GM23338 (cell line): ENCODE results near the gene TET2. TPM values are rescaled to one million over a fixed set of nuclear protein-coding genes. Genes with fewer than 3 reads are reported as not detected.

ENCODE experiments used
- ATAC-seq: fragments of 200-7000 bp; cut with Tn5 transposase; 3 replicates; pipeline ENCODE4 v1.9.1; 2020
- DNase-seq: peaks from one replicate; pipeline ENCODE4 v3.0.0-alpha.2; 2015; ENCODE audit warnings: low spot score
- H2AFZ ChIP-seq: fragments of 200-600 bp; sonication (generic); 2 replicates; pipeline ENCODE4 v1.8.0; 2016; ENCODE audit warnings: antibody characterized with exemption, mild to moderate bottlenecking, moderate library complexity
- H3F3A ChIP-seq: fragments of 200-600 bp; sonication (generic); replicated peaks from 2 replicates; pipeline ENCODE4 v1.8.0; 2017; ENCODE audit warnings: antibody characterized with exemption, mixed run types, low read depth
- H3K27ac ChIP-seq: fragments of 200-600 bp; sonication (generic); 2 replicates; pipeline ENCODE4 v1.6.1; 2016; ENCODE audit warnings: low read depth
- H3K27me3 ChIP-seq: fragments of 200-600 bp; sonication (generic); 2 replicates; pipeline ENCODE4 v1.8.0; 2016; ENCODE audit warnings: mild to moderate bottlenecking, mixed run types, moderate library complexity; ENCODE audit not compliant: insufficient read depth
- H3K36me3 ChIP-seq: fragments of 200-600 bp; sonication (generic); 2 replicates; pipeline ENCODE4 v1.8.0; 2016; ENCODE audit warnings: mild to moderate bottlenecking; ENCODE audit not compliant: insufficient read depth
- H3K4me1 ChIP-seq: fragments of 200-600 bp; sonication (generic); 2 replicates; pipeline ENCODE4 v1.8.0; 2016; ENCODE audit warnings: mild to moderate bottlenecking, moderate library complexity; ENCODE audit not compliant: insufficient read depth
- H3K4me2 ChIP-seq: fragments of 200-600 bp; sonication (generic); 2 replicates; pipeline ENCODE4 v1.7.1; 2017; ENCODE audit warnings: mixed run types
- H3K4me3 ChIP-seq: fragments of 200-600 bp; sonication (generic); 2 replicates; pipeline ENCODE4 v1.6.1; 2016; ENCODE audit warnings: mixed run types
- H3K79me2 ChIP-seq: fragments of 200-600 bp; sonication (generic); replicated peaks from 2 replicates; pipeline ENCODE4 v1.8.0; 2017; ENCODE audit warnings: mild to moderate bottlenecking; ENCODE audit not compliant: insufficient read depth
- H3K9me2 ChIP-seq: fragments of 200-600 bp; sonication (generic); 2 replicates; pipeline ENCODE4 v1.8.0; 2017; ENCODE audit not compliant: insufficient read depth
- H4K20me1 ChIP-seq: fragments of 200-600 bp; sonication (generic); replicated peaks from 2 replicates; pipeline ENCODE4 v1.8.0; 2017; ENCODE audit warnings: mild to moderate bottlenecking; ENCODE audit not compliant: insufficient read depth
- H3K27ac Mint-ChIP-seq: 2 replicates; pipeline ENCODE4 v1.8.0; 2020; ENCODE audit warnings: inconsistent platforms, mild to moderate bottlenecking, moderate library complexity, mixed read lengths
- H3K27me3 Mint-ChIP-seq: 3 replicates; pipeline ENCODE4 v1.8.0; 2022; ENCODE audit warnings: low read depth, mild to moderate bottlenecking, moderate library complexity, mixed read lengths, inconsistent platforms; ENCODE audit not compliant: insufficient read depth, poor library complexity
- H3K36me3 Mint-ChIP-seq: 3 replicates; pipeline ENCODE4 v1.8.0; 2021; ENCODE audit warnings: low read depth, mild to moderate bottlenecking, inconsistent platforms, moderate library complexity, mixed read lengths
- H3K4me1 Mint-ChIP-seq: 3 replicates; pipeline ENCODE4 v1.8.0; 2020; ENCODE audit warnings: mild to moderate bottlenecking, inconsistent platforms, mixed read lengths
- H3K4me3 Mint-ChIP-seq: 3 replicates; pipeline ENCODE4 v1.8.0; 2021; ENCODE audit warnings: moderate library complexity, mild to moderate bottlenecking, inconsistent platforms, mixed read lengths
- H3K9me3 Mint-ChIP-seq: 3 replicates; pipeline ENCODE4 v1.8.0; 2020; ENCODE audit warnings: moderate library complexity, mild to moderate bottlenecking, inconsistent platforms, mixed read lengths
- CREB1 ChIP-seq: fragments of 250-450 bp; sonication (Bioruptor Pico); IDR thresholded peaks from 2 replicates; pipeline ENCODE4 v1.5.0; 2020; ENCODE audit warnings: low read depth, mild to moderate bottlenecking, moderate library complexity
- JUNB ChIP-seq: IDR thresholded peaks from one replicate; pipeline ENCODE4 v1.6.1; 2016; ENCODE audit warnings: antibody characterized with exemption; ENCODE audit not compliant: unreplicated experiment
- POLR2AphosphoS5 ChIP-seq: IDR thresholded peaks from 2 replicates; pipeline ENCODE4 v1.6.1; 2016; ENCODE audit warnings: antibody characterized with exemption, low read depth
- REST ChIP-seq: IDR thresholded peaks from one replicate; pipeline ENCODE4 v1.6.1; 2018; ENCODE audit warnings: antibody characterized with exemption; ENCODE audit not compliant: unreplicated experiment
- ZNF462 ChIP-seq: fragments of 250-450 bp; sonication (Bioruptor Pico); IDR thresholded peaks from 2 replicates; pipeline ENCODE4 v1.5.0; 2020; ENCODE audit warnings: mild to moderate bottlenecking, moderate library complexity
- polyA plus RNA-seq: library from polyadenylated mRNA; unstranded; fragments of >200 nt; fragmentation: Nextera tagmentation; extraction: Ambion mirVana; gene quantifications from 2 replicates; pipeline ENCODE4 v1.2.1, GENCODE V29; 2016
- total RNA-seq: library from RNA; depleted of rRNA; stranded (reverse); fragments of >200 nt; shearing (Covaris generic); gene quantifications from 2 replicates; pipeline ENCODE4 v1.2.3, GENCODE V29; 2014

TET2 gene
- total and polyA plus RNA-seq, 2 experiments from 2014 or later = 1.2 to 2.2 TPM

- TF ChIP-seq REST = no peak
Measured at GRCh38 chr4:105236916-105237311, 90.2 kb downstream of the TET2 start (continued).

- H3K27me3 Mint-ChIP-seq = peaks cover 2% of the 10 kb centered on the region
- TF ChIP-seq ZNF462 (CRISPR knock-in tag) = no peak
- no peak for TF ChIP-seq POLR2AphosphoS5
- no peak for TF ChIP-seq CREB1 (CRISPR knock-in tag)
- TF ChIP-seq REST = no peak
- no peak for TF ChIP-seq JUNB
- no peaks in the 10 kb centered on the region for H3K9me2 ChIP-seq
- H3K27ac ChIP-seq = no peak overlapping the region
- H3K79me2 ChIP-seq = no peaks in the 10 kb centered on the region
- H3K4me1 Mint-ChIP-seq = peaks cover 6% of the 10 kb centered on the region; the same call in 2 of the 3 replicates
- no peaks in the 10 kb centered on the region for H3K36me3 Mint-ChIP-seq
- H3K4me3 Mint-ChIP-seq = no peak overlapping the region
- no peak for DNase-seq
- no peak overlapping the region for H3K4me3 ChIP-seq
- H3K36me3 ChIP-seq = no peaks in the 10 kb centered on the region
- no peaks in the 10 kb centered on the region for H4K20me1 ChIP-seq
- no peak overlapping the region for H3K27ac Mint-ChIP-seq
- H3K27me3 ChIP-seq = no peaks in the 10 kb centered on the region
- ATAC-seq = no peak
- no peak overlapping the region for H2AFZ ChIP-seq
- no peaks in the 10 kb centered on the region for H3K9me3 Mint-ChIP-seq
- no peaks in the 10 kb centered on the region for H3F3A ChIP-seq
- H3K4me2 ChIP-seq = no peak overlapping the region
- no peaks in the 10 kb centered on the region for H3K4me1 ChIP-seq
Measured at GRCh38 chr4:105240037-105240436, 93.4 kb downstream of the TET2 start.
